Activated CD4-positive, alpha-beta T cell treated with anti-CD3 and anti-CD28 coated beads, Interleukin-2, amount 50 U/mL, for 48 hours (primary cell): ENCODE measurements around the gene LTO1.

Experiments
- DNase-seq, 2 experiments: peaks; one replicate each; pipeline ENCODE4 v3.0.0-alpha.2; 2020

The LTO1 gene

DNA sequence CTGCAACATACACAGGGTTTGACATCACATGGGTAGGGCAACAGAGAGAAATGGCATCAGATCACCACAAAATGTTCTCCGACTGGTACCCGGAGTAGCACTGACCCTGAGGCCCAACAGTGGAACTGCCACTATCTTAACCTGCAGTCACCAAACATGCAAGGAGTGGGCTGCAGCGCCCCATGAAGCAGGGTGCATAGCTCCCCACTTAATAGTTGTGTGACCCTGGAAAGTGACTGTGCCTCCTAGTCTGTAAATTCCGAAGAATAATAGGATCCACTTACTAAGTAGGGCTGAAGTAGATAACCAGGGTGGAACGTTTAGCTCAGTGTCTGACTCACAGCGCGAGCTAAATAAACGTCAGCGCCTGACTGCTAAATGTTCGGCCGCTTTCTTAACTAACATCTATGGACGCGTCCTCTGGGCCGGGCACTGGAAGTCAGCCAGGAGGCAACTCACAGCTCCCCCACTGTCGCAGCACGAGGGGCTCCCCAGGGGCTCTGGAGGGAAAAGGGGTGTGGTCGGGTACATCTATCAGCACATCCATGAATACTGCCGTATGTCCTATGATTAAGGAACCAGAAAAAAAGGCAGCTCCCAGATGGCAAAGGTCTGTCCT, 777 bp downstream of the LTO1 start:
- peak; percentile 6 to 11 for DNase-seq

DNA sequence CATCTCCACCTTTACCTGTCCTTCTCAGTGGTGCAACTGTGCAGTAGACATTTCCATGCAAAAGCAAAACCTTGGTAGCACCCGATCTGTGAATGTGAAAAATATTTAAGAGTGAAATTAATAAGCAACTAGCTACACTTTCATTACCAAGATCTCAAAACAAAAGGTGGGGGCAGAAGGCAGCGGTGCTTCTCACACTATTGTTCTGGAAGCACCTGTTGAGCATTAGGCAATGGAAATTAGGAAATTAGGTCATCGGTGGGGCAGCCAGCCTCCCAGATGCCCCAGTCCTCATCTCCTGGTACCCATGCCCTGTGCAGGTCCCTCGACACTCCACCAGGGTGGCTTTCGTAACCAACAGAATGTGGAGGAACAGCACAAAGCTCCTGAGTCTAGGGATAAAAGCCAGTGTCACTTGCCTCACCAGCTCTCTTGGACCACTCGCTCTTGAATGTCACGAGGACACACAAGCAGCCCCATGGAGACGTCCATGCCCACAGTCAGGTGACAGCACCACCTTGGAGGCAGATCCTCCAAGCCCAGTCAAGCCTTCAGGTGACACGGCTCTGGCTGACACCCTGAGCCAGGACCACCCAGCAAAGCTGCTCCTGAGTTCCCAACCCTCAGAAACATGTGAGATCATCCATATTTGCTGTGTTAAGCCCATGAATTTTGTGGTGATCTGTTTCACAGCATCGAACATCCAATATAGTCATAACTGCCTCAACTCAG, 3.3 kb downstream of the LTO1 start:
- no peak for DNase-seq

GRCh38 chr11:69670158-69670845, 4.9 kb downstream of the LTO1 start:
- DNase-seq: peak; percentile 65 to 70

- DNase-seq: no peak
These were observed 5.7 kb downstream of the LTO1 start for GRCh38 chr11:69669486-69669885.

- DNase-seq: no peak
These were observed 7.2 kb downstream of the LTO1 start for GRCh38 chr11:69667619-69668604.

- DNase-seq: no peak
These were observed 8.2 kb downstream of the LTO1 start for GRCh38 chr11:69666752-69667536.

- DNase-seq: no peak
These were observed 8.9 kb downstream of the LTO1 start for GRCh38 chr11:69666261-69666660.

DNA sequence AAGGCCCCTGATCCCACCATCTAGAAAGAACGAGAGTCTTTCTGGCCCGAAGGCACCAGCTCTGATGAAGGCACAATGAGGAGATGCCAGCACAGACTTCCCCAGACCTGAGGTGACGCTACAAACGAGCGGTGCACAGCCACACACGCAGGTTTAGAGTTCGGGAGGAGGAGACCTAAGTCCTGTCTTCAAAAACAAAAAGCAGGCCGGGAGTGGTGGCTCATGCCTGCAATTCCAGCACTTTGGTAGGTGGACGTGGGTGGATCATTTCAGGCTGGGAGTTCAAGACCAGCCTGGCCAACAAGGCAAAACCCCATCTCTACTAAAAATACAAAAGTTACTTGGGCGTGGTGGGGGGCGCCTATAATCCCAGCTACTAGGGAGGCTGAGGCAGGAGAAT, 9.5 kb downstream of the LTO1 start:
- no peak for DNase-seq

- DNase-seq: no peak
These were observed 10.3 kb downstream of the LTO1 start for GRCh38 chr11:69664901-69665300.

DNA sequence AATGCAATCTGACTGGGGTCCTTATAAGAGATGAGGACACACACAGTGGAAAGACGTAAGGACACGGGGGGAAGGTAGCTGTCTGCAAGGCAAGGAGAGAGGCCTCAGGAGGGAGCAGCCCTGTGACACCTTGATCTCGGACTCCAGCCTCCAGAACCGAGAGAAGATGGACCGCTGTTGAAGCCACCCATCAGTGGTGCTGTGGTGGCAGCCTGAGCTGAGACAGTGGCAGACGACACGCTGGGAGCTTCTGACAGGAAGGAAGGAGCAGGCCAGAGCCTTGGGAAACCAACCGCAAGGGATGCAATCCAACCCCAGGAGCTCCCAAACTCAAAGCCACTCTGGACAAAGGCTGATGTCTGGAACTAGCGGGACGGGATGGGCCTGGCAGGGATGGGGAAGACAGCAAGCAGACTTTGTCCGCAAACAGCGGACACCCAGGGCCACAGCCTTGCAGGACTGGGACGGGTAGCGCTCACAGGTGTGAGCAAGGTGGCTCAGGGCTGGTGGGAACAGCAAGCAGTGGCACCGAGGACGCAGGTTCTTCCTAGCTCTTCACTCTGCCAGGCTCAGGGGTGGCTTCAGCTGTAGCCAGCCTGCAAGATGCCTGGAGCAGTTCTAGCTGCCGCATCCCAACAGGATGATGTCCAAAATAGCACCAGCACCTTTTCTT, 10.9 kb downstream of the LTO1 start:
- no peak for DNase-seq

- no peak for DNase-seq
These were observed 11.8 kb downstream of the LTO1 start for GRCh38 chr11:69663326-69663725.

DNA sequence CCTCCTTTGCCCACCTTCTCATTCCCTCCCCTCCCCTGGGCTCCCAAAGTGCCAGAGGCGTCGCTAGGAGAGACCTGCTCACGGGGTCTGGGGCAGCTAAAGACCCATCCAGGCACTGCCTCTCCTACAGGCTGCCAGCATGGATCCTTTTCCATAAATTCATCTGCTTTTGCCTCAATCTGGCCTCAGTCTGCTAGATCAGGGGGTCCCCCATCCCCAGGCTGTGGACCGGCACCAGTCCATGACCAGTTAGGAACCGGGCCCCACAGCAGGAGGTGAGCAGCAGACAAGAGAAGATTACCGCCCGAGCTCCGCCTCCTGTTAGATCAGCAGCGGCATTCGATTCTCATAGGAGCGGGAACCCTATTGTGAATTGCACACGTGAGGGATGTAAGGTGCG, 12.3 kb downstream of the LTO1 start:
- no peak for DNase-seq

DNA sequence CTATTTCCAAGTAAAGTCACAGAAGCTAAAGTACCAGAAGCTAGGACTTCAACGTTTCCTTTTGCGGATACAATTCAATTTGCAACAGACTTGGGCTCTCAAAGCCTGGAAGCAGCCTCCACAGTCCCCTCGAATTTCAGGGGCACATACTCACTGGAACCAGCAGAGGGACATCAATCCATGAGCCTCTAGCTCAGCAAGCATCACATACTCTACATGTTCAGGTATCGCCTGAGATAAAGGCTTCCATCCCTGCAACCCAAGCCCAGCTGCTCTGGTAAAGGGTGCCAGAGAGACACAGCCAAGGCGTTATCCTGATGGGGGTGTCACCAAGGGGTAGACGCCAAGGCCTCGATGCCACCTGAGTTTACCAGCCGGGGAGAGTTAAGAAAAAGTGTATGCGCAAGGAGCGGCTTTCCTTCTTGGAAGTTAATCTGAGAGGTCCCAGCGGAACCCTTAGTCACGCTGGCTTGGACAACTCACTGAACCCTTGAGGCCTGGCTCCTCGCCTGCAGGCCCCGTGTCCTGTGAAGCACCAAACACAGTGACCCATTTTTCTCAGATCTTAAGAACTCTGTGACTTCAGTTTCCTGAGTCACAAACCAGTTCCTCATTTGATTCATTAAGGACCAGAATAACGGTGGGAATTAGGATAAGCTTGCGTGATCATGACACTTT, 13.0 kb downstream of the LTO1 start:
- DNase-seq: no peak

- no peak for DNase-seq
These were observed 13.8 kb downstream of the LTO1 start for GRCh38 chr11:69661413-69661715.

GRCh38 chr11:69660001-69660500, 15.1 kb downstream of the LTO1 start:
- no peak for DNase-seq

- DNase-seq: no peak
These were observed 15.6 kb downstream of the LTO1 start for GRCh38 chr11:69659591-69659990.

GRCh38 chr11:69658626-69659450, 16.3 kb downstream of the LTO1 start:
- DNase-seq: no peak

GRCh38 chr11:69657911-69658625, 17.1 kb downstream of the LTO1 start:
- no peak for DNase-seq

DNA sequence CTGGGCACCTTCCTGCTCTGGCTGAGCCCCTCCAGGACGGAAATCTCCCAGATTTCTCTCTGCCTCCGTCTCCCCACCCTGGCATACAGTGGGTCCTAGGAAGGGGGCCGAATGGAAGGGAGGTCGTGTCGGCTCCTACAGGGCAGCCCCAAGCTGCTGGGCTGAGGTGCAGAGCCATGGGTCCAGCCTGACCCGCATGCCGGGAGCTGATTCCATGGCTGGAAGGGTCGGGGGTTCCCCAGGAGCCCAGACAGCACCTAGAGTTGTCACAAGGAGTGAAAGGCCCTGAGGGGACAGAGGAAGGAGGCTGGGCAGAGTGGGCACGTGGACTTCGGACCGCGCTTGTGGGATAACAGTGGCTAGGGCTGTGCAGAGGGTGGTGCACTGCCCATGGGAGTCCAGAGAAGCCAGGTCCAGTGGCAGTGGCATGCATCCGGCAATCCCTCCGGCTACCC, 17.7 kb downstream of the LTO1 start:
- no peak for DNase-seq
